Measurements from ENCODE around the gene HMCN1.

Gene HMCN1

DNA sequence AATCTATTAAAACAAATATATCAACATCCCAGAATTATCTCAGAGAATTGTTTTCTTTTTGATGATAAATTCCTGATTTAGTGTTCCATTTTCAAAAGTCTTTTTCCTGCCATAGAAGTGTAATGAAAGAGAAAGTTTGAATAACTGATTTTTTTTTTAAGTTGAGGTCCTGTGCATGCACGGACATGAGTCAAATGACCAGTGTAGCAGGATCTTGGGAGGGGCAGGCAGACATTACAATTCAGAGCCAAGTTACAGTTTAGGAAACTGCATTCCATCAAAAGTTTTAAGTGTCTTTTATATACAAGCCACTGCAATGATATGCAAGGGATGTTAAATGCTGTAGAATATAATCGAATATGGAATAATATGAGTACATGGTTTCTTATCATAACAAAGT lies 227.5 kb downstream of the HMCN1 start:
- peak; percentile 46 for ATAC-seq

DNA sequence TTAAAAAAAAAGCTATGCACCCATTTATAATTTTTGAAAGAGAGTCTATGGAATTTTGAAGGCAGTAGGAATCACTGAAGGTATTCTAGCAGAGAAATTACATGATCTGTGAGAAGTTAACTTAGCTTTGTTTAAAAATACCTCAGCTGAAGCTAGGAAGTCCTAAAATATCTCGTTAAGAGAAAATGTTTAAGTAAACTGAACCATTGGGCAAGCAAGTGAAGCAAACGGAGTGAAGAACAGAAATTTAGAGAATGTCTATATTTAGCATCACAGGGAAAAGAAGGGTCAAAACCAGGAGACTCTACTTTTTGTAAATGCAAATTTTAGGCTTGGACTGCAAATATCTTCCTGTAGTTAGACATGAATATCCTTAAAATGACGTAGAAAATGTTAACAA lies 230.8 kb downstream of the HMCN1 start:
- TF ChIP-seq, protein P1, sequence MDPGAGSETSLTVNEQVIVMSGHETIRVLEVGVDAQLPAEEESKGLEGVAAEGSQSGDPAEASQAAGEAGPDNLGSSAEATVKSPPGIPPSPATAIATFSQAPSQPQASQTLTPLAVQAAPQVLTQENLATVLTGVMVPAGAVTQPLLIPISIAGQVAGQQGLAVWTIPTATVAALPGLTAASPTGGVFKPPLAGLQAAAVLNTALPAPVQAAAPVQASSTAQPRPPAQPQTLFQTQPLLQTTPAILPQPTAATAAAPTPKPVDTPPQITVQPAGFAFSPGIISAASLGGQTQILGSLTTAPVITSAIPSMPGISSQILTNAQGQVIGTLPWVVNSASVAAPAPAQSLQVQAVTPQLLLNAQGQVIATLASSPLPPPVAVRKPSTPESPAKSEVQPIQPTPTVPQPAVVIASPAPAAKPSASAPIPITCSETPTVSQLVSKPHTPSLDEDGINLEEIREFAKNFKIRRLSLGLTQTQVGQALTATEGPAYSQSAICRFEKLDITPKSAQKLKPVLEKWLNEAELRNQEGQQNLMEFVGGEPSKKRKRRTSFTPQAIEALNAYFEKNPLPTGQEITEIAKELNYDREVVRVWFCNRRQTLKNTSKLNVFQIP (CRISPR knock-in tag; IDR thresholded peaks at IDR 0.05; ENCODE audit: borderline replicate concordance, low read depth): no peak
- no peak for TF ChIP-seq ISL1 (CRISPR knock-in tag; IDR thresholded peaks at IDR 0.05)
- TF ChIP-seq TCF4 (CRISPR knock-in tag; IDR thresholded peaks at IDR 0.05; ENCODE audit: borderline replicate concordance): no peak
- no peak for TF ChIP-seq OSR1 (CRISPR knock-in tag; IDR thresholded peaks at IDR 0.05)
- no peak for ATAC-seq

More for the DNA sequence above, 227.5 kb downstream of the HMCN1 start:
- TF ChIP-seq PPARA (CRISPR knock-in tag; IDR thresholded peaks at IDR 0.05; ENCODE audit: borderline replicate concordance): no peak
- 0 out of 2 replicates have a peak, but pooled peaks have one; percentile 10 for TF ChIP-seq ZC3H10 (CRISPR knock-in tag; IDR thresholded peaks at IDR 0.05)

- TF ChIP-seq, protein P1 (CRISPR knock-in tag; IDR thresholded peaks at IDR 0.05; ENCODE audit: borderline replicate concordance, low read depth): no peak
- TF ChIP-seq ESRRG (CRISPR knock-in tag; IDR thresholded peaks at IDR 0.05): no peak
- TF ChIP-seq TSHZ2 (CRISPR knock-in tag; IDR thresholded peaks at IDR 0.05): no peak
- TF ChIP-seq CSDC2 (CRISPR knock-in tag; IDR thresholded peaks at IDR 0.05): no peak
- TF ChIP-seq PPARA (CRISPR knock-in tag; IDR thresholded peaks at IDR 0.05; ENCODE audit: borderline replicate concordance): no peak
- ATAC-seq: no peak
Observed at GRCh38 chr1:185965870-185966269, 231.7 kb downstream of the HMCN1 start.

GRCh38 chr1:185966471-185966870 lies 232.3 kb downstream of the HMCN1 start:
- TF ChIP-seq ISL1 (CRISPR knock-in tag; IDR thresholded peaks at IDR 0.05): no peak
- TF ChIP-seq OSR1 (CRISPR knock-in tag; IDR thresholded peaks at IDR 0.05): no peak
- TF ChIP-seq BACH2 (CRISPR knock-in tag; IDR thresholded peaks at IDR 0.05; ENCODE audit: borderline replicate concordance): no peak
- TF ChIP-seq, protein P1 (CRISPR knock-in tag; IDR thresholded peaks at IDR 0.05; ENCODE audit: borderline replicate concordance, low read depth): no peak
- TF ChIP-seq TSHZ2 (CRISPR knock-in tag; IDR thresholded peaks at IDR 0.05): no peak
- no peak for TF ChIP-seq ARNTL (CRISPR knock-in tag; IDR thresholded peaks at IDR 0.05; ENCODE audit: borderline replicate concordance, low read depth)
- no peak for TF ChIP-seq ZNF8 (CRISPR knock-in tag; IDR thresholded peaks at IDR 0.05)
- no peak for TF ChIP-seq ZNF565 (CRISPR knock-in tag; conservative IDR thresholded peaks at IDR 0.05; ENCODE audit: low read depth)
- no peak for ATAC-seq

- TF ChIP-seq TOX (CRISPR knock-in tag; IDR thresholded peaks at IDR 0.05; ENCODE audit: borderline replicate concordance): peak; percentile 98
- TF ChIP-seq, protein P1 (CRISPR knock-in tag; IDR thresholded peaks at IDR 0.05; ENCODE audit: borderline replicate concordance, low read depth): peak; percentile 16; the same call in 1 of the 2 replicates
- TF ChIP-seq RARB (CRISPR knock-in tag; IDR thresholded peaks at IDR 0.05): peak; percentile 68; the same call in 1 of the 2 replicates
- no peak for TF ChIP-seq ESRRG (CRISPR knock-in tag; IDR thresholded peaks at IDR 0.05)
- peak; percentile 80 for ATAC-seq
Observed at GRCh38 chr1:185969028-185969427, 234.8 kb downstream of the HMCN1 start.
